ENCODE results near the gene PTPRT. TPM values are rescaled to one million over a fixed set of nuclear protein-coding genes. Genes with fewer than 3 reads are reported as not detected.

PTPRT gene
- total RNA-seq, 1 donor from 2014 or later = 23.5 TPM

DNA sequence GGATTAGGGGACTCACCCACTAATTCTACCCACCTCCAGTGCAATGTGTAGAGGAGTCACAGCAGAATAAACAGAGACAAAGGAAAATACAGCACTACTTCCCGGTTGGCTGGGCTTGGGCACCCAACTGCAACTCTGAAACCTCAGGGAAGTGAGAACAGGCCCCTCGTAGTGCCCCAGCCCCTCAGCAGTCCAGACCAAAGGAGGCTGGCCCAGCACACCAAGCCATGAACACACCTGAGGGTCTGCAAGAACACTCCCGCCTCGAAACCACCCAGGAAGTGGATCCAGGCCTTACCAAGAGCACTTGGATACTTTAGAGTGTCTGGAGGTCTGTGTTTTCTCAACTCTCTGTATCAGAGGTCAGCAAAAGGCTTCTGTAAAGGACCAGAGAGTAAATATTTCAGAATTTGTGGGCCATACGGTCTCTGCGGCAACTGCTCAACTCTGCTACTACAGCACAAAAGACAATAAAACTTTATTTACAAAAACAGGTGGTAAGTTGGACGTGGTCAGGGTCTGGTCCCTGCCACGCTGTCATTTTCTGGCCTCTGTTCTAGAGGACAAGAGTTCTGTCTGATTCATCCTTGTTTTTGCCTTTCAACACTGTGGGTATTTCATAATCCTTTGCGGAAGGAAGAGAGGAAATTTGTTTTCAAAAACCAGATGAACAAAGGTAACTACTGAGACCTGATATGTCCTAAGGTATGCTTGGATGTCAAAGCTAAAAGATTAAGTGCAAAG is 154.6 kb downstream of the PTPRT start:
- no peaks in the 10 kb centered on the region for H3K9me3 ChIP-seq
- H3K27me3 ChIP-seq = no peaks in the 10 kb centered on the region
- intact Hi-C loops (cut with DNase I) = no loop called here
- no peak overlapping the region for H3K4me3 ChIP-seq
- no peak for DNase-seq (ENCODE audit: low spot score in 2 of 2)
- no peak for TF ChIP-seq CTCF (IDR thresholded peaks at IDR 0.05)
- no peaks in the 10 kb centered on the region for H3K36me3 ChIP-seq
- H3K4me1 ChIP-seq = no peaks in the 10 kb centered on the region
- H3K27ac ChIP-seq = no peak overlapping the region

DNA sequence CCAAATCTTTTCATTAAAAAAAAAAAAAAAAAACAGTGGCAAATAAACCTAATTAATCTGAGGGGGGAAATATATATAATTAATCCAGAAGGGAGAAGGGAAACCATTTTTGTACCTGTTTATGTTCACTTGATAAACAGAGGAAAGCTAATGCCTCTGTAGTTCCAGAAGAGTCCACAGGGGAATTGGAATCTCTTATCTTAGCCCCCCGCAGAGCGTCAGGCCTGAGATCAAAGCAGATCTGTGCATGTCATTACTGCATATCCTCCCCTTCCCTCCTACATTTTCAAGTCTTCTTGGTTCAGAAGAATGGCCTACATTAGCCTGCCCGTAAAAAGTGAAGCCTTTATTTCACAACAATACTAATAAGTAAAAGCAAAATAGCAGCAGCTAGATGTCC is 157.2 kb downstream of the PTPRT start:
- no peak for DNase-seq (ENCODE audit: low spot score in 2 of 2)
- H3K9me3 ChIP-seq = no peaks in the 10 kb centered on the region
- no peak overlapping the region for H3K4me3 ChIP-seq
- no peak for TF ChIP-seq CTCF (IDR thresholded peaks at IDR 0.05)
- no peaks in the 10 kb centered on the region for H3K36me3 ChIP-seq
- H3K4me1 ChIP-seq = no peaks in the 10 kb centered on the region
- intact Hi-C loops (cut with DNase I) = no loop called here
- no peaks in the 10 kb centered on the region for H3K27me3 ChIP-seq
- H3K27ac ChIP-seq = no peak overlapping the region

- no peak for DNase-seq (ENCODE audit: low spot score in 2 of 2)
- no peaks in the 10 kb centered on the region for H3K4me1 ChIP-seq
- no peaks in the 10 kb centered on the region for H3K27me3 ChIP-seq
- H3K27ac ChIP-seq = no peak overlapping the region
- H3K4me3 ChIP-seq = no peak overlapping the region
- H3K36me3 ChIP-seq = no peaks in the 10 kb centered on the region
- TF ChIP-seq CTCF (IDR thresholded peaks at IDR 0.05) = no peak
- intact Hi-C loops (cut with DNase I) = no loop called here
- H3K9me3 ChIP-seq = no peaks in the 10 kb centered on the region
Measured at GRCh38 chr20:43029176-43029575, 160.5 kb downstream of the PTPRT start.

- no peak overlapping the region for H3K27ac ChIP-seq
- no peak for DNase-seq (ENCODE audit: low spot score in 2 of 2)
- intact Hi-C loops (cut with DNase I) = no loop called here
- H3K27me3 ChIP-seq = no peaks in the 10 kb centered on the region
- H3K9me3 ChIP-seq = no peaks in the 10 kb centered on the region
- TF ChIP-seq CTCF (IDR thresholded peaks at IDR 0.05) = no peak
- no peaks in the 10 kb centered on the region for H3K4me1 ChIP-seq
- no peak overlapping the region for H3K4me3 ChIP-seq
- H3K36me3 ChIP-seq = no peaks in the 10 kb centered on the region
Measured at GRCh38 chr20:43028470-43028869, 161.2 kb downstream of the PTPRT start.

DNA sequence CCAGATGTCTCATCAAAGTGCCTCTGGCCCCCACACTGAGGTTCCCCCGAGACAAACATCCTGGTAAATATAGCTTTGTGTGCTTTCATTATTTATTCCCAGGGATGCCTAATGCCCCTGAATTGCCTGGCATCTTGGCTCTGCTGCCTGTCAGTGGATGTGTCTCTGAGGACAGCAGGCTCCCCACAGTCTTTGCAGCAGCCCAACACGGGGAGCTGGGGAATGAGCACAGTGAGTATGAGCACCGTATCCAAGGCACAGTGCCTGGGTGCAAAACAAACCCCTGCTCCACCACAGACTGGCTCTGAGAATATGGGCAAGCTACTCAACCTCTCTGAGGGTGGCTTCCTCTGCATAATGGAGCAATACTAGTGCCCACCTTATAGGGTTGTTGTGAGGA is 165.9 kb downstream of the PTPRT start:
- Histone ChIP-seq H3K27ac (no peak overlapping the region), H3K4me3 (no peak overlapping the region), H3K9me3 (no peaks in the 10 kb centered on the region), H3K4me1 (no peaks in the 10 kb centered on the region), H3K36me3 (no peaks in the 10 kb centered on the region), H3K27me3 (no peaks in the 10 kb centered on the region)
- no peak for DNase-seq (ENCODE audit: low spot score in 2 of 2)
- intact Hi-C loops (cut with DNase I) = no loop called here
- TF ChIP-seq CTCF (IDR thresholded peaks at IDR 0.05) = no peak

- Histone ChIP-seq H3K4me1 (no peaks in the 10 kb centered on the region), H3K4me3 (no peak overlapping the region), H3K27ac (no peak overlapping the region), H3K9me3 (no peaks in the 10 kb centered on the region), H3K36me3 (no peaks in the 10 kb centered on the region), H3K27me3 (no peaks in the 10 kb centered on the region)
- intact Hi-C loops (cut with DNase I) = no loop called here
- DNase-seq (ENCODE audit: low spot score in 2 of 2) = no peak
- no peak for TF ChIP-seq CTCF (IDR thresholded peaks at IDR 0.05)
Measured at GRCh38 chr20:43022568-43022967, 167.1 kb downstream of the PTPRT start.
